Measurements from ENCODE around the gene NABP2. TPM values are rescaled to one million over a fixed set of nuclear protein-coding genes. Genes with fewer than 3 reads are reported as not detected.

Gene NABP2
- total and polyA plus RNA-seq, 10 of the 15 experiments (the other 5 are each of a cell fraction or from before 2014, with no cell fraction given): 20.7 to 97.9 (median 60.9) TPM

DNA sequence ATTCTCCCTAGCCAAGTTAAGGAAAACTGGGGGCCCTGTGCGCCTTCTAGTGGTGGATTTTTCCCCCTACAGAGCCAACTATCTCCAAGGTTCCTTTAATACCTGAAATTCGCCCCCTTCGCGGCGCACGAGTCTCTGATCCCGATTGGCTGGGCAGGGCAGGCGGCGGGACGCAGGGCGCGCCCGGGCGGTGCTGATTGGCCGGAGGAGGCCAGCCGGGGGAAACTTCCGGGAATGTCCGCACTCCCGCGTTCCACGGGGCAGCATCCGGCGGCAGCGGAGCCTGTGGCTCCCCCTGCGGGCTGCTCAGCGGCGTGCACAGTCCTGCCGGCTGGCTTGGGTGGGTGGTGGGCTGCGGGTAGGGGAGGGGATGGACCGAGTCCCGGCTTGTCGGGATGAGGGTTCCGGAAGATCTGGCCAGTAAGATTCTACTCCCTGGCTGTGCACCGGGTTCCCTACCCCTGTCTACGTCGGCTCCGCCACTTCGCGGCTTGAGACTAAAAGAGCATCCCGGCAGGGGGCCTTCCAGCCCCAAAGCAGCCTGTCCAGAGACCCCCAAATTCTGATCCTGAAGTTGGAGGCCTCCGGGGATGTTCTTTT is at the start of gene NABP2 (continued):
- TF ChIP-seq CHD4 (IDR thresholded peaks at IDR 0.05) (no peak), ZNF622 (IDR thresholded peaks at IDR 0.05) (no peak), HDAC2 (IDR thresholded peaks at IDR 0.05) (no peak), YY1 (IDR thresholded peaks at IDR 0.05; ENCODE audit: low read depth, low read length) (peak; percentile 80), ZNF384 (IDR thresholded peaks at IDR 0.05; ENCODE audit: borderline replicate concordance, low read depth, low read length) (no peak), REST (IDR thresholded peaks at IDR 0.05; ENCODE audit: low read depth, low read length) (no peak), PML (IDR thresholded peaks at IDR 0.05; ENCODE audit: low read length) (peak; percentile 69; the same call in 1 of the 2 replicates), SUZ12 (IDR thresholded peaks at IDR 0.05; ENCODE audit: unreplicated experiment) (no peak), FOS (IDR thresholded peaks at IDR 0.05; ENCODE audit: borderline replicate concordance, extremely low read depth, insufficient read length) (peak; percentile 31), NRF1 (conservative IDR thresholded peaks at IDR 0.05; ENCODE audit: low read depth, low read length) (no peak), MXI1 (IDR thresholded peaks at IDR 0.05; ENCODE audit: low read depth, low read length) (peak; percentile 86), DPF2 (IDR thresholded peaks at IDR 0.05) (peak; percentile 36; the same call in 1 of the 2 replicates), SPI1 (IDR thresholded peaks at IDR 0.05; ENCODE audit: borderline replicate concordance, insufficient read depth, low read depth, low read length) (no peak), NR2C1 (IDR thresholded peaks at IDR 0.05) (no peak; the same call in 1 of the 2 replicates), PKNOX1 (IDR thresholded peaks at IDR 0.05) (no peak), POLR2AphosphoS2 (IDR thresholded peaks at IDR 0.05; ENCODE audit: low read depth, low read length) (peak; percentile 51; the same call in 1 of the 2 replicates), IKZF1 (conservative IDR thresholded peaks at IDR 0.05) (peak; percentile 94), IRF4 (IDR thresholded peaks at IDR 0.05; ENCODE audit: low read depth, low read length) (no peak), FOXM1 (IDR thresholded peaks at IDR 0.05; ENCODE audit: low read depth, low read length) (peak; percentile 73; the same call in 1 of the 2 replicates), CHD1 (IDR thresholded peaks at IDR 0.05; ENCODE audit: low read depth, low read length) (no peak; the same call in 1 of the 2 replicates), HDGF (IDR thresholded peaks at IDR 0.05) (0 out of 2 replicates have a peak, but pooled peaks have one; percentile 38)
- TF ChIP-seq, protein P1, sequence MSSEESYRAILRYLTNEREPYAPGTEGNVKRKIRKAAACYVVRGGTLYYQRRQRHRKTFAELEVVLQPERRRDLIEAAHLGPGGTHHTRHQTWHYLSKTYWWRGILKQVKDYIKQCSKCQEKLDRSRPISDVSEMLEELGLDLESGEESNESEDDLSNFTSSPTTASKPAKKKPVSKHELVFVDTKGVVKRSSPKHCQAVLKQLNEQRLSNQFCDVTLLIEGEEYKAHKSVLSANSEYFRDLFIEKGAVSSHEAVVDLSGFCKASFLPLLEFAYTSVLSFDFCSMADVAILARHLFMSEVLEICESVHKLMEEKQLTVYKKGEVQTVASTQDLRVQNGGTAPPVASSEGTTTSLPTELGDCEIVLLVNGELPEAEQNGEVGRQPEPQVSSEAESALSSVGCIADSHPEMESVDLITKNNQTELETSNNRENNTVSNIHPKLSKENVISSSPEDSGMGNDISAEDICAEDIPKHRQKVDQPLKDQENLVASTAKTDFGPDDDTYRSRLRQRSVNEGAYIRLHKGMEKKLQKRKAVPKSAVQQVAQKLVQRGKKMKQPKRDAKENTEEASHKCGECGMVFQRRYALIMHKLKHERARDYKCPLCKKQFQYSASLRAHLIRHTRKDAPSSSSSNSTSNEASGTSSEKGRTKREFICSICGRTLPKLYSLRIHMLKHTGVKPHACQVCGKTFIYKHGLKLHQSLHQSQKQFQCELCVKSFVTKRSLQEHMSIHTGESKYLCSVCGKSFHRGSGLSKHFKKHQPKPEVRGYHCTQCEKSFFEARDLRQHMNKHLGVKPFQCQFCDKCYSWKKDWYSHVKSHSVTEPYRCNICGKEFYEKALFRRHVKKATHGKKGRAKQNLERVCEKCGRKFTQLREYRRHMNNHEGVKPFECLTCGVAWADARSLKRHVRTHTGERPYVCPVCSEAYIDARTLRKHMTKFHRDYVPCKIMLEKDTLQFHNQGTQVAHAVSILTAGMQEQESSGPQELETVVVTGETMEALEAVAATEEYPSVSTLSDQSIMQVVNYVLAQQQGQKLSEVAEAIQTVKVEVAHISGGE (CRISPR knock-in tag; IDR thresholded peaks at IDR 0.05): no peak

Data from GM12878 (cell line).